GM12878 (cell line): ENCODE results near the gene ENTPD6. TPM values are rescaled to one million over a fixed set of nuclear protein-coding genes. Genes with fewer than 3 reads are reported as not detected.

ENCODE experiments used
- ATAC-seq: fragments of 200-7000 bp; cut with Tn5 transposase; 3 replicates; pipeline ENCODE4 v1.9.1; 2020; ENCODE audit warnings: mild to moderate bottlenecking, moderate library complexity
- BruUV-seq: library from RNA; stranded (reverse); fragments of 400-500 nt; replicated peaks from 2 replicates; lab custom pipeline; 2021; lab: Mats Ljungman, UMichigan
- CTCF ChIA-PET: fragments of 300-600 bp; sonication (Branson Sonifier 250); formaldehyde crosslinking; extraction: SDS; loops from one replicate; lab custom pipeline; 2021; ENCODE audit warnings: inconsistent platforms; lab: Yijun Ruan, JAX
- POLR2A ChIA-PET: fragments of 350-600 bp; formaldehyde crosslinking; extraction: SDS; loops from one replicate; lab custom pipeline; 2021; ENCODE audit warnings: inconsistent platforms; lab: Charles Lee
- RAD21 ChIA-PET: fragments of 300-600 bp; sonication (Branson Sonifier 250); formaldehyde crosslinking; loops from one replicate; lab custom pipeline; 2023; ENCODE audit warnings: antibody characterized with exemption; ENCODE audit not compliant: unreplicated experiment; lab: Charles Lee
- SMC1A ChIA-PET: fragments of 300-600 bp; sonication (Branson Sonifier 250); formaldehyde crosslinking; loops from one replicate; lab custom pipeline; 2023; ENCODE audit not compliant: unreplicated experiment, uncharacterized antibody; lab: Charles Lee
- DNase-seq: peaks from one replicate; pipeline ENCODE4 v3.0.0-alpha.2; 2011; ENCODE audit warnings: low read depth, low spot score
- FAIRE-seq: peaks from 3 replicates; lab custom pipeline; 2011; peaks lifted over from hg19 to GRCh38; lab: Jason Lieb, UNC
- H2AFZ ChIP-seq: 2 replicates; pipeline ENCODE4 v1.6.0; 2011; ENCODE audit warnings: low read depth, low read length, control low read depth; ENCODE audit not compliant: control insufficient read depth
- H3K27ac ChIP-seq: 2 replicates; pipeline ENCODE4 v1.5.1; 2011; ENCODE audit warnings: control low read depth; ENCODE audit not compliant: control insufficient read depth, insufficient read depth
- H3K27me3 ChIP-seq, 2 experiments: replicated peaks in 1 of 2; 2 replicates each; pipeline versions ENCODE4 v1.6.0 to v1.6.1; 2011; ENCODE audit warnings: low read length in 1 of 2; ENCODE audit not compliant: control insufficient read depth in 2 of 2, insufficient read depth in 2 of 2
- H3K36me3 ChIP-seq, 2 experiments: 2 replicates each; pipeline ENCODE4 v1.5.1; 2011; ENCODE audit warnings: low read length in 1 of 2; ENCODE audit not compliant: control insufficient read depth in 2 of 2, insufficient read depth in 2 of 2
- H3K4me1 ChIP-seq: 2 replicates; pipeline ENCODE4 v1.6.1; 2011; ENCODE audit warnings: mild to moderate bottlenecking, low read length, moderate library complexity, mixed read lengths; ENCODE audit not compliant: control insufficient read depth, insufficient read depth
- H3K4me2 ChIP-seq: 2 replicates; pipeline ENCODE4 v1.6.0; 2011; ENCODE audit warnings: control low read depth; ENCODE audit not compliant: control insufficient read depth, insufficient read depth
- H3K4me3 ChIP-seq: fragments of 200-600 bp; sonication (generic); 2 replicates; pipeline ENCODE4 v1.5.1; 2016
- H3K79me2 ChIP-seq: 2 replicates; pipeline ENCODE4 v1.6.0; 2011; ENCODE audit warnings: low read length; ENCODE audit not compliant: control insufficient read depth, insufficient read depth
- H3K9ac ChIP-seq: 2 replicates; pipeline ENCODE4 v1.8.0; 2011; ENCODE audit warnings: low read length, control low read depth, mixed read lengths; ENCODE audit not compliant: control insufficient read depth, insufficient read depth
- H3K9me3 ChIP-seq: replicated peaks from 3 replicates; pipeline ENCODE4 v1.5.1; 2011; ENCODE audit warnings: mild to moderate bottlenecking, low read length; ENCODE audit not compliant: control insufficient read depth, insufficient read depth
- H4K20me1 ChIP-seq: 2 replicates; pipeline ENCODE4 v1.6.0; 2011; ENCODE audit not compliant: control insufficient read depth, insufficient read depth
- ETV6 ChIP-seq, 2 experiments: fragments of 450-650 bp in 1 of 2; IDR thresholded peaks in 1 of 2; conservative IDR thresholded peaks in 1 of 2; 2 replicates each; pipeline ENCODE4 v1.6.1; 2014; ENCODE audit warnings: antibody characterized with exemption in 1 of 2, borderline replicate concordance in 1 of 2, low read depth in 1 of 2, mild to moderate bottlenecking in 1 of 2, moderate library complexity in 1 of 2
- NFYB ChIP-seq: IDR thresholded peaks from 2 replicates; pipeline ENCODE4 v1.6.1; 2011; ENCODE audit warnings: low read depth, mild to moderate bottlenecking, low read length, improper control_type of control experiment, moderate library complexity; ENCODE audit not compliant: insufficient read depth
- ZSCAN29 ChIP-seq: fragments of 450-650 bp; IDR thresholded peaks from 2 replicates; pipeline ENCODE4 v1.6.1; 2017; ENCODE audit warnings: mild to moderate bottlenecking, moderate library complexity
- WGBS: methylation state at CpG from one replicate; pipeline ENCODE4 v1.1.6; 2016; ENCODE audit warnings: low lambda C conversion rate; ENCODE audit not compliant: insufficient replicate concordance, insufficient coverage; ENCODE audit errors: missing lambda C conversion rate; 5-methylcytosine and 5-hydroxymethylcytosine counted together
- in situ Hi-C: fragments of 300-500 bp; cut with MboI; formaldehyde crosslinking; loops from 9 replicates; pipeline ENCODE4 v1.14.3; 2018; ENCODE audit warnings: mixed read lengths
- intact Hi-C: fragments of 100-400 bp; cut with micrococcal nuclease; formaldehyde crosslinking; loops from one replicate; pipeline ENCODE4 v1.14.2; 2022; ENCODE audit not compliant: unreplicated experiment
- polyA plus RNA-seq, 11 experiments: library from polyadenylated mRNA; depleted of rRNA in 4 of 11; unstranded in 6 of 11; stranded (reverse) in 5 of 11; fragments of >200 nt; fragmentation: Nextera tagmentation in 4 of 11; fragmentation: Illumina TruSeq in 1 of 11; extraction: Ambion mirVana in 4 of 11; extraction: Trizol in 1 of 11; gene quantifications; 1 replicate in 1 of 11; 2 replicates in 10 of 11; pipeline versions ENCODE4 v1.2.1 to v1.2.3, GENCODE V29; 2011 to 2016; ENCODE audit warnings: inconsistent platforms in 2 of 11, missing spikeins in 2 of 11, low read depth in 1 of 11
- total RNA-seq, 4 experiments: library from RNA; depleted of rRNA in 3 of 4; stranded (reverse); fragments of >200 nt in 3 of 4; fragmentation: Illumina TruSeq in 1 of 4; extraction: Trizol in 1 of 4; gene quantifications; 2 replicates each; pipeline versions ENCODE4 v1.2.1 to v1.2.3, GENCODE V29; 2013 to 2021

Gene ENTPD6
- total and polyA plus RNA-seq, 10 of the 15 experiments (the other 5 are each of a cell fraction or from before 2014, with no cell fraction given), result 0.53 to 45.4 (median 31.1) TPM

- TF ChIP-seq ZSCAN29 (no peak), ETV6 (conservative IDR thresholded peaks at IDR 0.05 in 1 of 2, IDR thresholded peaks at IDR 0.05 in 1 of 2; ENCODE audit: borderline replicate concordance in 1 of 2, low read depth in 1 of 2) (no peak)
These were observed 59.6 kb downstream of the ENTPD6 start (continued) for GRCh38 chr20:25254986-25255680.

DNA sequence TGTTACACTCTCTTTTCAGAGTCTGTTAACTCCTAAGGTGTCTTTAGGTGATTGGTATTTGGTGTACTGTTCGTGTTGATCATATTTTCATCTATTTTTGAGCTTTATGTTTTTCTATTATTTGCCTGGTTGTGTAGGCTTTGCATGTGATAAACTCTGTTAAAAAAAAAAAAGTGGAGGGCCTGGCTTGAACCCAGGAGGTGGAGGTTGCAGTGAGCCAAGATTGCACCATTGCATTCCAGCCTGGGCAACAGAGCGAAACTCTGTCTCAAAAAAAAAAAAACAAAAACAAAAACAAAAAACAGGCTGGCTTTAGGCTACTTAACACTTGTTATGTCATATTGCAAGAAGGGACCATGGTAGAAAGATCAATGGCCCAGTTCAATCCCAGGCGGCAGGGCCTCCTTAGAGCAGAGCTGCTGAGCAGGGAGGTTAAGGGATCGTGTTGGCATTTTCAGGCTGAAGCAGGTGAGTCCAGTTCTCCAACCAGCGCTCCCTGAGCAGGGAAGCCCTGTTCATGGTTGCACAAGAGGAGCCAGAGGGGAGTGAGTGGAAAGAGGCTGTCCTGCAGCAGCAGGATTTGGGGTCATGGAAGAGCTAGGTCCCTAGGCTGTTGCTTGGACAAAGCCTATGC is 60.8 kb downstream of the ENTPD6 start:
- ATAC-seq (no peak), FAIRE-seq (no peak), DNase-seq (no peak)
- Histone ChIP-seq H3K27me3 (no peaks in the 10 kb centered on the region), H3K27ac (no peak overlapping the region), H3K4me1 (peaks cover 16% of the 10 kb centered on the region), H3K36me3 (peaks cover 2 to 5% of the 10 kb centered on the region in 2 experiments; a peak in 3 of 4 replicates), H3K9ac (no peak overlapping the region), H3K4me3 (no peak overlapping the region), H4K20me1 (0 out of 2 replicates have a peak, but pooled peaks cover 2% of the 10 kb centered on the region), H3K79me2 (peaks cover 5% of the 10 kb centered on the region), H2AFZ (no peak overlapping the region), H3K9me3 (no peaks in the 10 kb centered on the region), H3K4me2 (no peak overlapping the region)
- WGBS, result 96% methylated on average over 5 of the region's 5 CpGs
- TF ChIP-seq NFYB, result no peak
- ChIA-PET CTCF (interaction anchor here (0.8 kb wide), 1 partner anchor 37 kb away, joined by 3 read pairs; no protein-coding TSS in a partner anchor), RAD21 (no interaction called here), SMC1A (interaction anchor here (1.0 kb wide), 1 partner anchor 140 kb away, joined by 3 read pairs; no protein-coding TSS in a partner anchor), POLR2A (no interaction called here)
- in situ Hi-C loops, result loop anchor here (25.0 kb wide), 1 partner anchor 1894 kb away; the partner anchor contains the start of genes GZF1 and NXT1
- no TSS peak for BruUV-seq
- intact Hi-C loops, result no loop called here
